NCI-H774 (cell line): ENCODE results near the gene ARAP1.

ENCODE experiments used
- DNase-seq: peaks from one replicate; lab custom pipeline; 2025; lab: John Stamatoyannopoulos, UW

ARAP1 gene

GRCh38 chr11:72657411-72658100 lies 94.7 kb downstream of the ARAP1 start:
- DNase-seq = no peak

- no peak for DNase-seq
Observed at GRCh38 chr11:72655896-72656464, 96.2 kb downstream of the ARAP1 start.

- no peak for DNase-seq
Observed at GRCh38 chr11:72655014-72655413, 97.2 kb downstream of the ARAP1 start.

- no peak for DNase-seq
Observed at GRCh38 chr11:72653649-72654048, 98.6 kb downstream of the ARAP1 start.

GRCh38 chr11:72652873-72653630 lies 99.2 kb downstream of the ARAP1 start:
- peak; percentile 65 for DNase-seq

GRCh38 chr11:72652133-72652532 lies 100.1 kb downstream of the ARAP1 start:
- DNase-seq = no peak

GRCh38 chr11:72649215-72649976 lies 102.8 kb downstream of the ARAP1 start:
- no peak for DNase-seq

- DNase-seq = no peak
Observed at GRCh38 chr11:72648384-72649136, 103.6 kb downstream of the ARAP1 start.

- DNase-seq = no peak
Observed at GRCh38 chr11:72647882-72648281, 104.3 kb downstream of the ARAP1 start.

- no peak for DNase-seq
Observed at GRCh38 chr11:72646472-72646871, 105.7 kb downstream of the ARAP1 start.

- no peak for DNase-seq
Observed at GRCh38 chr11:72646024-72646423, 106.2 kb downstream of the ARAP1 start.

- no peak for DNase-seq
Observed at GRCh38 chr11:72643547-72643946, 108.7 kb downstream of the ARAP1 start.

GRCh38 chr11:72642884-72643522 lies 109.2 kb downstream of the ARAP1 start:
- DNase-seq = peak; percentile 35

GRCh38 chr11:72642043-72642883 lies 109.9 kb downstream of the ARAP1 start:
- peak; percentile 6 for DNase-seq

- no peak for DNase-seq
Observed at GRCh38 chr11:72641522-72642042, 110.6 kb downstream of the ARAP1 start.

- no peak for DNase-seq
Observed at GRCh38 chr11:72639502-72640375, 112.5 kb downstream of the ARAP1 start.

GRCh38 chr11:72637926-72638325 lies 114.3 kb downstream of the ARAP1 start:
- no peak for DNase-seq

GRCh38 chr11:72637198-72637597 lies 115.0 kb downstream of the ARAP1 start:
- no peak for DNase-seq

- DNase-seq = no peak
Observed at GRCh38 chr11:72636376-72636775, 115.8 kb downstream of the ARAP1 start.
